Fibroblast of lung (primary cell): ENCODE measurements around the gene SGCD. TPM values are rescaled to one million over a fixed set of nuclear protein-coding genes. Genes with fewer than 3 reads are reported as not detected.

Source experiments
- DNase-seq, 2 donors: peaks; one replicate each; pipeline versions ENCODE4 v3.0.0 to v3.0.0-alpha.2; 2010; ENCODE audit warnings: low read depth in 2 of 2
- H2AFZ ChIP-seq: 2 replicates; pipeline ENCODE4 v1.5.1; 2012; ENCODE audit warnings: low read length, control low read depth, inconsistent platforms
- H3K27ac ChIP-seq: 2 replicates; pipeline ENCODE4 v1.5.1; 2011; ENCODE audit warnings: low read length, control low read depth; ENCODE audit not compliant: insufficient read depth
- H3K27me3 ChIP-seq: 2 replicates; pipeline ENCODE4 v1.5.1; 2011; ENCODE audit warnings: mild to moderate bottlenecking, low read length; ENCODE audit not compliant: control insufficient read depth, insufficient read depth
- H3K36me3 ChIP-seq: 2 replicates; pipeline ENCODE4 v1.5.1; 2011; ENCODE audit warnings: low read length; ENCODE audit not compliant: control insufficient read depth, insufficient read depth
- H3K4me1 ChIP-seq: 2 replicates; pipeline ENCODE4 v1.5.1; 2011; ENCODE audit warnings: low read length; ENCODE audit not compliant: control insufficient read depth, insufficient read depth; ENCODE audit errors: extremely low read depth
- H3K4me2 ChIP-seq: 2 replicates; pipeline ENCODE4 v1.5.1; 2011; ENCODE audit warnings: low read length, control low read depth; ENCODE audit not compliant: insufficient read depth; ENCODE audit errors: extremely low read depth
- H3K4me3 ChIP-seq, 4 experiments: fragments of 200-600 bp in 1 of 4; sonication (generic) in 1 of 4; replicated peaks in 1 of 4; 2 replicates each; pipeline ENCODE4 v1.5.1; 2011 to 2016; ENCODE audit warnings: low read length in 4 of 4, low read depth in 3 of 4, mild to moderate bottlenecking in 3 of 4, control low read depth in 2 of 4, inconsistent platforms in 1 of 4, mixed read lengths in 1 of 4; ENCODE audit not compliant: insufficient read depth in 1 of 4; ENCODE audit errors: control extremely low read depth in 1 of 4
- H3K79me2 ChIP-seq: 2 replicates; pipeline ENCODE4 v1.5.1; 2012; ENCODE audit warnings: mild to moderate bottlenecking, low read length, inconsistent platforms; ENCODE audit not compliant: control insufficient read depth, insufficient read depth
- H3K9ac ChIP-seq: 2 replicates; pipeline ENCODE4 v1.5.1; 2011; ENCODE audit warnings: mild to moderate bottlenecking, low read length, control low read depth; ENCODE audit not compliant: insufficient read depth
- H3K9me3 ChIP-seq: 2 replicates; pipeline ENCODE4 v1.5.1; 2012; ENCODE audit warnings: low read depth, low read length; ENCODE audit not compliant: control insufficient read depth, insufficient read depth
- H4K20me1 ChIP-seq: 2 replicates; pipeline ENCODE4 v1.5.1; 2011; ENCODE audit warnings: low read length; ENCODE audit not compliant: control insufficient read depth, insufficient read depth; ENCODE audit errors: extremely low read depth
- CTCF ChIP-seq, 2 donors: IDR thresholded peaks in 1 of 2; conservative IDR thresholded peaks in 1 of 2; 1 replicate in 1 of 2; 2 replicates in 1 of 2; pipeline ENCODE4 v1.5.1; 2011 to 2012; ENCODE audit warnings: low read length in 2 of 2, control low read depth in 1 of 2, inconsistent platforms in 1 of 2, low read depth in 1 of 2, mild to moderate bottlenecking in 1 of 2
- EZH2 ChIP-seq: IDR thresholded peaks from 2 replicates; pipeline ENCODE4 v1.5.1; 2012; ENCODE audit warnings: low read length, control low read depth, mild to moderate bottlenecking; ENCODE audit errors: missing control alignments
- polyA plus RNA-seq, 2 donors: library from polyadenylated mRNA; depleted of rRNA in 1 of 2; stranded (reverse) in 1 of 2; unstranded in 1 of 2; fragments of >200 nt; gene quantifications; 2 replicates each; pipeline ENCODE4 v1.2.1, GENCODE V29; 2011 to 2012; ENCODE audit warnings: missing spikeins in 1 of 2
- total RNA-seq: library from RNA; depleted of rRNA; stranded (reverse); fragments of >200 nt; gene quantifications from 2 replicates; pipeline ENCODE4 v1.2.1, GENCODE V29; 2014

Gene SGCD
- total and polyA plus RNA-seq, 2 donors (not counting 1 experiment from before 2014, with no cell fraction given): 13.3 to 67.5 TPM

GRCh38 chr5:156423597-156423996, 96.6 kb downstream of the SGCD start:
- H3K9ac ChIP-seq: no peak overlapping the region
- no peaks in the 10 kb centered on the region for H3K4me1 ChIP-seq
- H3K79me2 ChIP-seq: no peaks in the 10 kb centered on the region
- no peaks in the 10 kb centered on the region for H4K20me1 ChIP-seq
- H3K4me2 ChIP-seq: no peak overlapping the region
- H3K9me3 ChIP-seq: no peaks in the 10 kb centered on the region
- H3K4me3 ChIP-seq: no peak overlapping the region
- no peak overlapping the region for H2AFZ ChIP-seq
- TF ChIP-seq EZH2 (no peak), CTCF (conservative IDR thresholded peaks at IDR 0.05 in 1 of 2, IDR thresholded peaks at IDR 0.05 in 1 of 2; ENCODE audit: low read depth in 1 of 2, low read length in 2 of 2) (no peak)
- no peaks in the 10 kb centered on the region for H3K27me3 ChIP-seq
- DNase-seq: no peak
- no peak overlapping the region for H3K27ac ChIP-seq
- H3K36me3 ChIP-seq: no peaks in the 10 kb centered on the region

DNA sequence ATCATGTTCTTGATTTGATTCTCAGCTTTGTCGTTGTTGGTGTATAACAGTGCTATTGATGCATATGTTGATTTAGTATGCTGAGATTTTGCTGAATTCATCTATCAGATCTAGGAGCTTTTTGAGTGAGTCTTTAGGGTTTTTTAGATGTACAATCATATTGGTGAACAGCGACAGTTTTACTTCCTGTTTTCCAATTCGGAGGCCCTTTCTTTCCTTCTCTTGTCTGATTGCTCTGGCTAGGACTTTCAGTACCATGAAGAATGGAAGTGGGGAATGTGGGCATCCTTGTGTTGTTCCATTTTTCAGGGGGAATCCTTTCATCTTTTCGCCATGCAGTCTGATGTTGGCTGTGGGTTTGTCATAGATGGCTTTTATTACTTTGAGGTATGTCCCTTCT, 100.4 kb downstream of the SGCD start:
- Histone ChIP-seq H4K20me1 (no peaks in the 10 kb centered on the region), H3K27ac (no peak overlapping the region), H3K4me1 (no peaks in the 10 kb centered on the region), H3K9ac (no peak overlapping the region), H2AFZ (no peak overlapping the region), H3K36me3 (no peaks in the 10 kb centered on the region), H3K79me2 (no peaks in the 10 kb centered on the region), H3K9me3 (no peaks in the 10 kb centered on the region), H3K27me3 (no peaks in the 10 kb centered on the region), H3K4me2 (no peak overlapping the region), H3K4me3 (no peak overlapping the region)
- TF ChIP-seq CTCF (conservative IDR thresholded peaks at IDR 0.05 in 1 of 2, IDR thresholded peaks at IDR 0.05 in 1 of 2; ENCODE audit: low read depth in 1 of 2, low read length in 2 of 2) (no peak), EZH2 (no peak)
- DNase-seq: no peak

- TF ChIP-seq CTCF (conservative IDR thresholded peaks at IDR 0.05 in 1 of 2, IDR thresholded peaks at IDR 0.05 in 1 of 2; ENCODE audit: low read depth in 1 of 2, low read length in 2 of 2): no peak
- TF ChIP-seq EZH2: no peak
- H3K79me2 ChIP-seq: no peaks in the 10 kb centered on the region
- no peak overlapping the region for H3K27ac ChIP-seq
Observed at GRCh38 chr5:156431956-156432829, 105.2 kb downstream of the SGCD start.

More at GRCh38 chr5:156431956-156432829, 105.2 kb downstream of the SGCD start:
- H3K4me2 ChIP-seq: no peak overlapping the region
- H2AFZ ChIP-seq: no peak overlapping the region
- no peaks in the 10 kb centered on the region for H3K9me3 ChIP-seq
- H3K36me3 ChIP-seq: no peaks in the 10 kb centered on the region
- no peak for DNase-seq
- H3K27me3 ChIP-seq: no peaks in the 10 kb centered on the region
- H3K4me1 ChIP-seq: no peaks in the 10 kb centered on the region
- no peaks in the 10 kb centered on the region for H4K20me1 ChIP-seq
- no peak overlapping the region for H3K9ac ChIP-seq
- no peak overlapping the region for H3K4me3 ChIP-seq
